Activated CD8-positive, alpha-beta memory T cell treated with anti-CD3 and anti-CD28 coated beads, Interleukin-2, amount 50 U/mL, for 1 hour (primary cell): ENCODE results near the gene AUTS2.

ENCODE experiments used
- DNase-seq: peaks from one replicate; pipeline ENCODE4 v3.0.0-alpha.2; 2020; ENCODE audit errors: extremely low read depth

Gene AUTS2

DNA sequence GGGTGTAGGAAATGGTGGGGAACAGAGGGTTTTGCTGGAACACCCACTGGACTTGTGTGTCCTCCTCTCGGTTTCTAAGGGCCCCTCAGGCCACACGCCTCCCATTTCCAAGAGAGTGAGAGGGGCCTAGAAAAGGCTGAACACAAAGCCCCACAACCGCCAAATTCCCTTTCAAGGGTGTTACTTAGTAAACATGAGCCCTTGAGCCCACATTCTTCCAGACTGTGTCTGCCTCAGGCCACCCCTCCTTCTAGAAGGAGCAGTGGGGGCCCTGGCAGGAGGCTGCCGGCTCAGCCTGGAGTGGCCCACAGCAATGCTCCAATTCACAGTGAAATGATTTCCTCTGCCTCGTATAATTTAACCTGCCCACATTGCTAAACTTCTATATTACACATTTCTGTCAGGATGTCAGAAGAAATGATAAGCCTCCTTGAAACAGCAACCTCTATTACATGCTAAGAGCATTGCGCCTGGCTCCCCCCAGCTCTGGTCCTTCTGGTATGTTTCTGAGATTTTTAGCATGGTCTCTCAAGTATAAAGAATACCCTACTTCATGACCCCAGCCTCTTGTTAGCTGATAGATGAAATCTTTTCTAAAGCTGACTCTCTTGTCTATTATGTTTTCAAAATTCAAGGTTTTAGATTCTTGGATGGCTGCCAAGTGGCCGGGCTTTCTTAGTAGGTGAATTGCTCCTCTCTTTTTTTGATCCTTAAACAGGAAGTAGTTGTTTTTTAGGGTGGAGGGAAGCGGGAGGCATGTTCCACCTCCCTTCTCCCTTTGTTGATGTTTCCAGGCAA lies 859.8 kb downstream of the AUTS2 start:
- DNase-seq, result no peak

DNA sequence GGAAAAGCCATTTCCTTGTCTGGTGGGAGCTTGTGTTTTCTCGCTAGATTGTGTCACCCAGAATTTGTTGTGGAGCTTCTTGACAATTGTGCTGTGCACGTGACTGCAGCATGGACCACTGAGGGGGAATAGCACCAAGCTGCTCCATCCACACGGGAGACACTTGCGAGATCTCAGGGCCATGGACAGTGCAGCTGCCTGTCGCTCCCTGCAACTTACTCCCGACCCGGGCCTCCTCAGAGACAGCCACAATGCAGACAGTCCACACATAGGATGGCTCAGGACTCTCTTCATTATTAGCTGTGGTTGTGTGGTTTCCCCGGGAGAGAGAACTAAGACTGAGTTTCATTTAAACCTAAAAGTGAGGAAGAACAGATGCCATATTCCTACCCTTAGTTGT lies 860.5 kb downstream of the AUTS2 start:
- no peak for DNase-seq

DNA sequence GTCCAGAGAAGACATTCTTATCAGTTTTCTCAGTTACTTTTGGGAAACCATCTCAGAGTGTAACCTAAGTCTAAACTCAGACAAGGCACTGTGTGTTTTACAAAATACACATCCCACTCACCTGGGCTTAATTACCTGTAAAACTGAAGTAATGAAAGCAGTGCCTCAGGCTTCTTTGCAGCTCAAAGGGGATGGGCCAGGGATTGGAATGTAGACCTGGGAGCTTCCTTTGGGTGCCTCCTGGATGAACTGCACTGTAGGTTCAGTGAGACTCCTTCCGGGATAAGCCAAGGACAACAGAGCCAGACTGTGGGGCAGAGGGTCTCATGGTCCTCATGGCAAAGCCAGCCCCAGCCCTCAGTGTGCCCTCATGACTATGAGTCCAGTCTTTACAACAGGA lies 861.3 kb downstream of the AUTS2 start:
- DNase-seq, result no peak

DNA sequence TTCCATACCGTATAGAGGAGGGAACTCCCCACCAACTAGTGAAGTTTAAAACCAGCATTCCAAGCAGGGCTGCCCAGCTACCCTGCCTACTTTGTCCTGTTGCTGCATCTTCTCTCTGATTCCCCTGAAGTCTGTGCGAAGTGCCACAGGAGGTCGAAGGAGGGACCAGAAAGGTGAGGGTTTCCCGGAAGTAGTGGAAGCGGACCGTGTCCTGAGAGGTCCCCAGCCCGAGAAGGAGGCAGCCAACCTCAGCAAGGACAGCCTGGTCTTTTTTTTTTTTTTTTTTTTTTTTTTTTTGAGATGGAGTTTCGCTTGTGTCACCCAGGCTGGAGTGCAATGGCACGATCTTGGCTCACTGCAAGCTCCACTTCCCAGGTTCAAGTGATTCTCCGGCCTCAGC lies 861.8 kb downstream of the AUTS2 start:
- DNase-seq, result no peak

DNA sequence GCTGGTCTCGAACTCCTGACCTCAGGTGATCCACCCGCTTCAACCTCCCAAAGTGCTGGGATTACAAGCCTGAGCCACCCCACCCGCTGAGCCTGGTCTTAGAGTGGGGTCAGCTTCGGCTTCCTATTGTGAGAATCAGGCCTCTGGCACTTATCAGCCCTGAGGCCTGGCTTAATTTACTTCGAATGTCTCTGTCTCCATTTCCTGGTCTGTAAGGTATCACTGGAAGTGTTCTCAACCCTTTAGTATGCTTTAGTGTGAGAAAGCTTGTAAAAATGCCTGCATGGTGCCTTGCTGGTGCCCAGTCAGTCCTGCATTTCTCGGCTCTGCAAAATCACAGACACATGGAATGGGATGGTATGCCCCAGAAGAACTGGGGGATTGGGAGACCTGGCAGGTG lies 862.3 kb downstream of the AUTS2 start:
- no peak for DNase-seq

DNA sequence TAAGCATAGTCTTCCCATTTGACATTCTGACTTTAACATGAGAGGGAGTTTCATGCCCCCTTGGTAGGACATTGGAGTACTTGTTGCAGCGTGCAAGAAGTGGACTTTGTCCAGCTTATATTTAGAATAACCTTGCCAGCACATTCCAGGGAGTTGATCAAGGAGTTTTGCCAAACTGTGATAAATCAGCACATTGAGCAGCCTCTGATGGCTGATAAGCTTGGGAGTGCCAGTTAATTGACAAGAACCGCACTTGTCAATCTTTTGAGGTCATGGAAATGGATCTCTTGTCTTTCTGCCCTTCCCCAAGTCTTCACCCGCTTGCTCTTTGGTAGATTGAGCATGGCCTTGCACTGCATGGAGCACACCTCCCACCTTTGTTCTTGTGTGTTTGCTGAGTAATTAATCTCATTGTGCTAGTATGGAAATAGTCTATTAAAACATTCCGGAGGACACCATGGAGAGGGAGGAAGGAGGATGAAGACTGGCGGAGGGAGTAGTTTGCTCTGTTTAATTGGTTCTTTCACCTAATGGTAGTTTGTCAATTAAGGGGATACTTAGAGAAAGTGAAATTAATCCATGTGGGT lies 865.2 kb downstream of the AUTS2 start:
- no peak for DNase-seq

DNA sequence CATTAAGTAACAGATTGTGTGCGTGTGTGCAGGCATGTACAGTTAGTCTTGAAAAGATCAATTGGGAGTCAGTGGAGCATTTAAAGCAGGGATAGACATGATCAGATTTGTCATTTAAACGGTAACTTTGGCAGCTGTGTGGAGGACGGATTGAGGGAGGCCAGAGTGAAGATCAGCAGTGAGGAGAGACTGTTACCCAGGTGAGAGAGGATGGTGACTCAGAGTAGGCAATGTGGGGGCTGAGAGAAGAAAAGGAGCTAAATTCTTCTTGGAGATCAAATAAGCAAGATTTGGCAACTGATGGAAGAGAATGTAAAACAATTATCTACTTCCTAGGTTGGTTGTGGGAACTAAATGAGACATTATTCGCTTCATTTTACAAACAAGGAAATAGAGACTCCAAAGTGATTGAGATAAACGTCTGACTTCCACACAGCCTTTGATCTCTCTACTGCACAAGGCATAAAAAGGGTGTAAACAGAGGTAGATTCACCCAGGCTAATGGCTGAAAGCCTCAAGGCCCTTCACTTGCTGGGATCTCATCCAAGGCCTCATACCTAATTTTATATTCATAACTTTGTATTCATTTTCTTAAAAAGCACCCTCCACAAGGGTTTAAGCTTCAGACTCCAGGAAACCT lies 868.6 kb downstream of the AUTS2 start:
- DNase-seq, result no peak

DNA sequence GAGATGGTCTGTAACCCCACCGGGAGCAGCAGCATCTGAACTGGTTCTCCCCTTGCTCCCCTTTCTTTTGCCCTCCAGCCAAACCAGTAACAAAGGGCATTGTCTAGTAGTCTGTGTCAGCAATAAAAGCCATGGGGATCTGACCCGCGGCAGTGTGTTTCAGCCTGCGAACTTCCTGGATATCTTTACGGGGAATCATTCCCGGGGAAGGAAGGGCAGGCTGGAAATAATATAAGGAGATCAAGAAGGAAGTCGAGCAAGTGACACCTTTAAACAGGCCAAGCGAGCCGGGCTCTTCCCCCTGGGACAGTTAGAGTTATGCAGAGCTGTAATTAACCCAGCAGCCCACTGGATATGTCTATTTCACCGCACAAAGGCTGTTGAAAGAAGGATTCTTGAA lies 872.5 kb downstream of the AUTS2 start:
- no peak for DNase-seq

DNA sequence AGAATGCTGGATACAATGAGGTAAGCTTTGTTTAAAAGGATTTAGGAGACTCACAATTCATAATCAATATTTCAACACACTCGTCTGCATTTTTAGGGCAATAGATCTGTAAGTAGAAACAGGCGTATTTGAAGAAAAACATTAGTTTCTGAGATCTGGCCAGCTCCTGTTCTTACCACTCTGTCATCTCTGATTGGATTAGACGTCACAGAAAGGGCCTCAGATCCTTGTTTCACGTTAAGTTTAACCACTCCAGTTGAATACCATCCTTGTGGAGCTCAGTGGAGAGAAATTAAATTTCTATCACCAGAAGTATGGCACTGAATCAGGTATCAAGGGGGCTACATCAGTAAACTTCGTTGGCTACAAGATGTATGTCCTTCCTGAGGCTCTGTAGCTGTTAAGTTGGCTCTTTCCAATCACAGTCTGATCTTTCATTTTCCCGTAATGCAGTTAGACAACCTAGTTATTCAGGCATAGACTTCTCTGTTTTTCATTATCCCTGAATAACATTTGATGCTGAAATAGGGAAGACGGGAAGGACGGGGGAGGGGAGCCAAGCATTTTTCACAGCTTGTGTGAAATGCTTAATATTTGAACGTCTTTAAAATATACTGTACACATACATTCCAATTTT lies 874.4 kb downstream of the AUTS2 start:
- no peak for DNase-seq

DNA sequence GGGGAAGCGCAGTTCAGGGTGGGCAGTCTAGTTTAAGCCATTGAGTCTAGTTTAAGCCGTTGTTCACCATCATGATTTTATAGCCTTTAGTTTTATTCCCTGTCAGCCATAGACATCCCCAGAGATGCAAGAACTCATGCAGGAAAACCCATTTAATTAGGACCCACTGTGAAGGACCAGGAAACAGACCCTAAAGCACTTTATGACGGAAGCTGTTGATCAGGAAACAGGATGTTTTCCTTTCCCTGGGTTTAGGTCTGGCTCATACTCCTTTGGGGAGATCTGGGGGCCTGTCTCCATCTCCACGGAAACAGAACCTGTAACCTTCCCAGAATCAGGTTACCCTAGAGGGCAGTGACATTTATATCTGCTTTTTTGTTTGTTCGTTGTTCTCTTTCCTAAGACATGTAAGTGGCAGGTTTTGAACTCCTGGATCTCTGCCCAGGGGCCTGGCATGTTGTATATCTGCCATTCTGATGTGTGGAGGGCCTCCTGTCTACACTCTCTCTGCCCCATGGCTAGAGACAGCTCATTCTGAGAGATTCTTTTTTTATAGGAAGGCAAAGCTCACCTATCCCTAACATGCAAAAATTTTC lies 876.5 kb downstream of the AUTS2 start:
- DNase-seq, result no peak

DNA sequence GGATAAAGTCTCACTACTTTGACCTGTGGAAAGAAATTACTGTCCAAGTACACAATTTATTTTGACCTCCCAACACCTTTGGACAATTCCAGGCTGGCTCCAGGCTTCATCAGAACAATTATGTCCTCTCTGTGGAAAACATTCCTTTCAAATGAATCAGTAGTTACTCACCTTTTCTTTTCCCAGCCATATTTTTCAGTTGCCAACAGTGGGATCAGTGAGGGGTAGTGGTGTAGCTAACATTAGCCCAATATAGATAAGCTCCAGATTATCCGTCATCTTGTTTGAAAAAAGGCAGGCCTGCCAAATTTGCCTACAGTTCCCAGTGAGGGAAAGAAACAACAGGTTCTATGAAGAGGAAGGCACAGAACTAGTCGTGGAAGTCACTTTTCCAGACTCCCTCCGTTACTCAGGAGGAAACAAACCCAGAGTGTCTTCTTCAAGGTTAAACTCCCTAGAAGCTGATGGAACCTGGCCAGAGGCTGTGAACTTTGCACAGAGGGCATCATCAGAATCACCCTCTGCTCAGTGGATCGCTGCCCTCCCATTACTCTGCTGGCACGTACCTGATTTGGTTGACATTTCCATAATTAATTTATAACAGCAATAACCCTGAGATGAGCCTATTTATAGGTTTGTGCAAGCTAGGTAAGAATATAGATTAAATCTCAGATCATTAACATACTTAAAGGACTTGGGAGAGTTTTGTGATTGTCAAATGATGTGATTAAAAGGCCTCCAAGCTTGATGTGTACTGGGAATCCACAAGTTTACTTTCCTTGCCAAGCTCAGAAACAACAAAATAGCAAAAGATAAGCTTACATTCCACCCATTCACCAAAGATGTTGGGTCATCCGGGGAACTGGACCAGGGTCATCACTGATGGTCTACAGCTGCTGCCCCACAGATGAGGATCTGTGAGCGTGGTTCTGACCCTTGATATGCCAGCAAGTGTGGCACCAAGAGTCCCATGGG lies 879.0 kb downstream of the AUTS2 start:
- DNase-seq, result no peak

DNA sequence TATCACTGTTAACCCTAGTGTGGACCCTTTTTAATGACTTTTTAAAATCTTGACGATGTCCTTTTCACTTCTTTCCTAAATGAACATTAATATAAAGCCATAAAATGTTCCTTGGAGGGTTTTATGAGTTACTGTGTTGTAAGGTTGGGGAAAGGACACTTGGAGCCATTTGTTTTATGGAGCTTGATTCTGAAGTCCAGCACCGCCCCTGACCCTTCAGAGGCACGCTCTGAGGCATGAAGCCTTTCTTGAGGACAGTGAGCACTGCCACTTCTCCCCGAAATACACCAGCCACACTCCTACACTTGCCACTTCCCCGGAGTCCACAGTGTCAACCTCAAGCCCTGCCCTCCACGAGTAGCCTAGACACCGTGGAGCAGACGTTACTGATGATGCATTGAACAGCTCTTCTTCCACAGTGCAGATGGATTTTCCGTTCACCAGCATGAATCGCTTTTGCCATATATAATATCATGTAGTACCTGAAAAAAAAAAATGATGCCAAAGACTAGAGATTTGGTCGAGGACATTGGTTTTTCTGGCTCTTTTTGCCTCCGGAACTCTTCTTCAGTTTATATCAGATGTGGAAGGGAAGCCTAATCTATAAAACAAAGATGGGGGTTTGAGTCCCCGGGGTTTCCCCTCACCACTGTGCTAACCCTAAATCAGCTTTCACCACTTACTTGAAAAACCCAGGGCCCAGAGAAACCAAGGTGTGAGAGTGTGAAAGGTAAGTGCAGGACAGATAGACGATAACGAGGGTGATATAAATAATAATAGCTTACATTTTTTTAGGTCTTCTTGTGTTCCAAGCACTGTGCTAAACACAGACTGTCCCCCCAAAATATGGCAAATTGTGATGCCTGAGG lies 881.1 kb downstream of the AUTS2 start:
- DNase-seq, result no peak

DNA sequence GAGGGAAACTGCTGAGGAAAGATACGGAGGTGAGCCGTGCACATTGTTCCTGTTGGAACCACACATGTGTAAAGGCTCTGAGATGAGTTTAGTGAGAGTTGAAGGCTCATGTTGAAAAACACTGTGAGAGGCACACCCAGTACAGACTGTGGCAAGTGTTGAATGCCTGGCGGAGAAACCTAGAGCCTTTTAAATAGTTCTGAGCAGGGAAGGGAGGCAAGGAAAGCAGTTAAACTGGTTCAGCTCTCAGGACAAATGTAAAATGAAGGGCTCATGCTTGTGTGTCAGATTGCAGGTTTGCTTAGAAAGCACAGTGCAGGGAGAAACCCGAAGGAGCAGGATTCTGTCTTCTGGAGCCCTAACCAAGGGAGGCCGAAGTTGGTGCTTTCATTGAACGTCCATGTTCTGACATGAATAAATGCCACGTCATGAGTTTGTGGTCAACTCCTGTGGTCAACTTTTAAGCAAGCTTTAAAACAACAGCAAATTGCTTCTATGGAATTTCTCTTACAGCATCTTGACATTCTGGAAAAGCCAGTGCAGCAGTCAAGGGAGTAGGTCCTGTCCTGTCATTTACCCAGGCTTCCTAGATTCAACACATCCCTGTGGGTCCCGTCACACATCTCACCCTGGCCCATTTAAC lies 882.8 kb downstream of the AUTS2 start:
- DNase-seq, result no peak

DNA sequence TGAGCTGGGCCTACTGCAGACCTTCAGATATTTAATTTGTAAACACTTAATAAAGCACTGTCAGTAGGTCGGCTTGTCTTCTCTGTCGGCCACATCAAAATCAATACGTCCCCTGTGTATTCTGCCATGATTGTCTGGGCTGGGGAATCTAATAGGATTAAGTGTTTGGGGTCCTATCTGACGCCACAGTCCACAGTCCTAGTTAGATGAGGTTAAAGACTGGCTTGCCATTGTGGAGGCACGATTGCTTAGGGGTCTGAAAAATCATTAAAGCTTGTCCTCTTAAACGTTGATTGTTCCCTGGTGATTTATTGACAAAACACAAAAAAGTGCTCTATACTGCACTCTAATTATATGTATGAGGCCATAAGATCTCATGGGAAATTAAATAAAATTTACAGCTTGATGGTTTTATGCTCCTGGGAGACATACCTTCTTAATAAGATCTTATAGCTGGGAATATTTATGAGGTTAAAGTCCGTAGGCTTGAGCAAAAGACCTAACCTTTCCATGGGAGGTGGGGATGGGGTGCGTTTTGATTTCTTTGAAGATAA lies 883.4 kb downstream of the AUTS2 start:
- no peak for DNase-seq

DNA sequence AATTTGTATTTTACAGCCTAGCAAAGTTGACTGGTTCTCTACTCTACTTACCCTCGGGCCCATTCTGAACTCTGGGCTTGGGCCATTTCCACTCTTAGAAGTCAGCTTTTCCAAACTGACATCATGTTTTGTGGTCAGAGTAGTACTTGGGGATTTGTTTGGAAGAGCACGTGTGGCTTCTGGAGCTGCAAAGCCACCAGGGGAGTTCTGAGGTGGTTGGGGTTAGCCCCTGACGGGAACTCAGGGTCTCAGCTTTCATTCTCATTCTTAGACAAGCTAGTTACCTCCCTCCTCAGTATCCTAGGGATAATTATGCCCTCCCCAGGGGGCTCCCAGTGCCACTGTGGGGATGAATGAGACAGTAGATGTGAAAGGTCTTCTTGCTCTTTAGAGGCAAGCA lies 886.0 kb downstream of the AUTS2 start:
- DNase-seq, result no peak

DNA sequence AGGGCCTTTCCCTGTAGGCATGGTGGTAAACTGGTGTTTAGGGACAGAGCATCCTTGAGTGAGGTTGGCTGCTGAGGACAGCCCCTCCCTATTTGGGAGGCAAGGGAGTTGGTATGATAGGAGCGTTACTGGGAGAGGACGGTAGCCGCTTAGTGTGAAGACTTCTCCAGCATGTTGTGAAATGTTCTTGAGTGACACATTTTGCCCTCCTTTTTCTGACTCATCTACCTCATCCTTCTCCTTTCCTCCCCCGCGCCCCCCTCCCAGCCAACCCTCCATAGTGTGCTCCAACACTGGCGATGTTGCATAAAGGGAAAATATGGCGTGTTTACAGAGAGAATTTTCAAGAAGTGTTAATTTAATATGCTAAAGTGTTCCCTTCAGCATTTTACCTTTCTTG lies 888.7 kb downstream of the AUTS2 start:
- DNase-seq, result no peak

DNA sequence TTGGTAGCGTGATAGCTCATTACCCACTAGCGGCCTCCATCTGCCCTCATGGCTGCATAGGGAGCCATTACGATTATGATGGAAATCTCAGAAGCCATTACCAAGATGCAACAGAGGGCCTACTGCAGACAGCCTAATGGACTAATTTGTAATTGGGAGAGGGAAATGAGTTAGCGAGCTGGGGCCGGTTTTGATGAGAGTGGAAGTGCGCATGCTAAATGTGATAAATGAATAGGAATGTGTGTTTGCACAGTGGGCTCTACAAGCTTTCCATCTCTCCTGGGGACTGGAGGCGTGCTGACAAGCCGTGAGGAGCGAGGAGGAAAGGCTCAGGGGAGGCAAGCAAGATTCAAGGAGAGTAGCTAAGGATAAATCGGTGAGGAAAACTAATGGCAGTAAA lies 889.2 kb downstream of the AUTS2 start:
- DNase-seq, result no peak

DNA sequence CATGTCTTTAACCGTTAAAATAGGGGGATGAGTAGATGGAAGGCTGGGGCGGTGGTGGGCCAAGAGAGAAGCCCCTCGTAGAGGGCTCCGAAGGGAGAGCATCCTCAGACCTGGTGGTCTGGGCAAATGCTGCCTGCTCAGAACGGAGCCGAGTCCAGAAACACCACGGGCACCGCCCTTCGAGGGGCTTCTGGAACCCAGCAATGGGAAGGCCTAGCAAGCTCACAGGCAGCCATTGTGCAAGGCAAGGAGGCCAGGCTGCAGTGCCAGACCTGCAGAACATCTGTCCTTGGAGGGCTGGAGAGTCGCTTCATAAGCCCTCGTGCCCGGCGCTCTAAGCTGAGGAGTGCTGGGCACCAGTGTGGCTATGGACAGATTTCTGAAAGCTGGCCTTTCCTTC lies 889.6 kb downstream of the AUTS2 start:
- no peak for DNase-seq

DNA sequence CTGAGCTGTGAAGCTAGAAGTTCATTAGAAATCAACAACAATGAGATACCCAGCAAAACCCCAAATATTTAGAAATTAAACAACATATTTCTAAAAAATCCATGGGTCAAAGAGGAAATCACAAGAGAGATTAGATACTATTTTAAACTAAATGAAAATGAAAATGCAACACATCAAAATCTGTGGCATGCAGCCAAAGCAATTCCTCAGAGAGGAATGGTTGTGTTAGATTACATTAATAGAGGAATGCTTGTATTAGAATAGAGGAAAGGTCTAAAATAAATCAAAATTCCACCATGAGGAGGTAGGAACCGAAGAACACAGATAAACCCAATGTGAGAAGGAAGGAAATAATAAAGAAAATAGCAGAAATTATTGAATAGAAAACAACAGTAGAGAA lies 891.5 kb downstream of the AUTS2 start:
- no peak for DNase-seq
